Non-pigmented ciliary epithelial cell (primary cell): ENCODE measurements around the gene CXCL14.
"Not testable (repeated sequence)": the region's sequence is repeated elsewhere in the genome, so short reads cannot be mapped to it uniquely, and the experiment has no call there.

ENCODE experiments used
- DNase-seq: peaks from one replicate; pipeline ENCODE4 v3.0.0-alpha.2; 2010; ENCODE audit warnings: low read depth

CXCL14 gene

GRCh38 chr5:135543001-135543484, 35.7 kb downstream of the CXCL14 start:
- DNase-seq = no peak

- DNase-seq = no peak
Observed at GRCh38 chr5:135541807-135542502, 36.8 kb downstream of the CXCL14 start.

- DNase-seq = no peak
Observed at GRCh38 chr5:135539430-135540005, 39.3 kb downstream of the CXCL14 start.

- no peak for DNase-seq
Observed at GRCh38 chr5:135538261-135538660, 40.5 kb downstream of the CXCL14 start.

- DNase-seq = no peak
Observed at GRCh38 chr5:135537745-135538144, 41.0 kb downstream of the CXCL14 start.

- no peak for DNase-seq
Observed at GRCh38 chr5:135537271-135537670, 41.5 kb downstream of the CXCL14 start.

GRCh38 chr5:135535820-135536801, 42.7 kb downstream of the CXCL14 start, which contains the start of gene NEUROG1:
Gene NEUROG1, minus strand, starts transcription at chr5:135535964. Its CDS starts 274 bp downstream, at chr5:135535690.
- DNase-seq = no peak

- DNase-seq = no peak
Observed at GRCh38 chr5:135535420-135535819, 43.4 kb downstream of the CXCL14 start.

- DNase-seq = no peak
Observed at GRCh38 chr5:135534609-135535419, 44.0 kb downstream of the CXCL14 start.

GRCh38 chr5:135533794-135534193, 45.0 kb downstream of the CXCL14 start:
- DNase-seq = no peak

- DNase-seq = no peak
Observed at GRCh38 chr5:135533334-135533733, 45.5 kb downstream of the CXCL14 start.

- DNase-seq = not testable (repeated sequence)
Observed at GRCh38 chr5:135529576-135529975, 49.2 kb downstream of the CXCL14 start.

- DNase-seq = no peak
Observed at GRCh38 chr5:135526924-135527323, 51.9 kb downstream of the CXCL14 start.

- DNase-seq = no peak
Observed at GRCh38 chr5:135521964-135522363, 56.8 kb downstream of the CXCL14 start.
